ENCODE results near the gene PTPRM.
"Not testable (repeated sequence)": the region's sequence is repeated elsewhere in the genome, so short reads cannot be mapped to it uniquely, and the experiment has no call there.

Gene PTPRM

DNA sequence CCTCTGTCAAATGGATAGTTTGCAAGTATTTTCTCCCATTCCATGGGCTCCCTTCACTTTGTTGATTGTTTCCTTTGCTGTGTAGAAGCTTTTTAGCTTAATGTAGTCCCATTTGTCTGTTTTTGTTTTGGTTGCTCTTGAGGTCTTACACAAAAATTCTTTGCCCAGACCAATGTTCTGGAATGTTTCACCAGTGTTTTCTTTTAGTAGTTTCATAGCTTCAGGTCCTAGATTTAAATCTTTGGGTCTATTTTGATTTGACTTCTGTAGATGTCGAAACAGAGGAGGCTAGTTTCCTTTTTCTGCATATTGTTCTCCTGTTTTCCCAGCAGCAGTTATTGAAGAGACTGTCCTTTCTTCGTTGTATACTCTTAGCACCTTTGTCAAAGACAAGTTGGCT, 351.6 kb downstream of the PTPRM start:
- no peak for DNase-seq

- no peak for DNase-seq
Observed at GRCh38 chr18:7919565-7919964, 352.4 kb downstream of the PTPRM start.

DNA sequence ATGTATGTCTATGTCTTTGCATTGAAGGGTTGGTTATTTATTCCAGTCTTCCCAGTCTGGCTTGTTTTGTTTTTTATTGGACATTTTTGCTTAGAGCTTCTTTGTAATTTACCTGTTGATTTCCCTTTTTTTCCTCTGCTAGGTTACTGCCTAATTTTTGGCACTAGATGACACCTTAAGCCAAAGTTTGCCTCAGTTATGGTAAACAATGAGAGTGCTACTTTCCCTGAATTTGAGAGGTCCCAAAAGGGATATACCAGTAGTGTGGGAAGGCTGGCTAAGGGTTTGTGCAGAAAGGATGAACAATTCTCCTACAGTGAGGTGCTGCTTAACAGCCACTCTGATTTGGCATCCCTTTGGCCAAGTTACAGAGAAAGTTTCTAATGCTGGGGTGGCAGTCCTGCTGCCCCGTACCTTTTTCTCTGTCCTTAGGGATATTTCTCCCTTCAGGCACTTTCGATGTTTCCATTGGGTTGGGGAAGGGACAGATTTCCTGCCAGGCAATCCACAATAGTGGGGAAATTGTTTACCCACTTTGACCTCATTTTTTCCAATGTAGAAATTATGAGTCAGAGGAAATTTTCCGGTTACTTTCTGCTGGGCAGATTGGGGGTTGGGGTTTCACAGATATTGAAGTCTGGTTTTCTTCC, 354.9 kb downstream of the PTPRM start:
- DNase-seq = no peak

- no peak for DNase-seq
Observed at GRCh38 chr18:7923105-7923504, 356.0 kb downstream of the PTPRM start.

- DNase-seq = no peak
Observed at GRCh38 chr18:7924616-7925015, 357.5 kb downstream of the PTPRM start.

DNA sequence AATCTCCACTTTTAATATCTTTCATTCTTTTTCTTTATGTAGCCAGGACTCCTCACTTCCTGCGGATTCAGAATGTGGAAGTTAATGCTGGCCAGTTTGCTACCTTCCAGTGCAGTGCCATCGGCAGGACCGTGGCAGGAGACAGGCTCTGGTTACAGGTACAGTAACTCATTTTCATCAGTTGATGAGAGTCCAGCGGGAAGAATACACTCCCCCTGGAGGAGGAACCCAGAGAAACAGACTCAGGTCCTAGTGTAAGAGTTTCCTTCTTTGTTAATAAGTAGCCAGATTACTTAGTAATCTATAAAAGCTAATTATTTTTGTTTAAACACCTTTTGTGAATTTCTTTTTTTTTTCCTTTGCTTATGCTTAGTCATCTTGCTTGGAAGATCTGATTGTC, 359.4 kb downstream of the PTPRM start:
- peak; percentile 0 for DNase-seq

DNA sequence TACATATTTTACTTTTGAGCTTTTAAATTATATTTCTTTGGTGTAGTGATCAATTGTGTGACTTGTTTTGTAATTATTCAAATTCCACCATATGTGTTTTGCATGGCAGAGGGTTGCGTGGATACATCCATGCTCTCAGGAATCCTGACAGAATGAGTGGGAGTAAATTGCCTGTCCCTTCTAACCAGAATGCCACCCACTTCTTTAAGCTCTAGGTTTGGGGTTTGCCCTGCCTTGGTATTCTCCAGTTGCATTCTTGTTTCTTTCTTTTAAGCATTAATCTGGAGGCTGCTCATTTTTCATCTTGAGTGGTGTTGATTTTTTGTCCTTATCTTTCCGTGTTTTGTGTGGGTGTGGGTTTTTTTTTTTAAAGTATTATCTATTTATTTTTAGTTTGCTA, 360.0 kb downstream of the PTPRM start:
- no peak for DNase-seq

- no peak for DNase-seq
Observed at GRCh38 chr18:7931763-7932162, 364.6 kb downstream of the PTPRM start.

GRCh38 chr18:7937268-7937667, 370.2 kb downstream of the PTPRM start:
- no peak for DNase-seq

- no peak for DNase-seq
Observed at GRCh38 chr18:7939521-7939920, 372.4 kb downstream of the PTPRM start.

DNA sequence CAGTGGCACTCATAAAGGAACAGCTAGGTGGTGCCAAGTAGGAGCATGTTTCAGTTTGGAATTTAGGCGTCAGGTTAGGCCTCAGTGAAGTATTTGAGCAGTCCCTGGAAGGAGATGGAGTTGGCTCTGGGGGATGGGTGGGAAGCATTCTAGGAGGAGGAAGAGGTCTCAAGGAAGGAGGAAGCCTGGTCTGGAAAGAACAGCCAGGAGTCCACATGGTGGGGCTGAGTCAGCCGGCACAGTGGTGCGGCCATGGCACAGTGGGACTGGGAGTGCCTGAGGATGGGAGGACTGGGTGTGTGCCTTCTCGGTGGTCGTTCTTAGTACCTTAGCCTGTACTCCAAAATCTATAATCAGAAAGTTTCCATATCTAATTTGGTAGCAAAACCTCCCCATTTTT, 373.3 kb downstream of the PTPRM start:
- DNase-seq = no peak

GRCh38 chr18:7940971-7941370, 373.9 kb downstream of the PTPRM start:
- DNase-seq = no peak

DNA sequence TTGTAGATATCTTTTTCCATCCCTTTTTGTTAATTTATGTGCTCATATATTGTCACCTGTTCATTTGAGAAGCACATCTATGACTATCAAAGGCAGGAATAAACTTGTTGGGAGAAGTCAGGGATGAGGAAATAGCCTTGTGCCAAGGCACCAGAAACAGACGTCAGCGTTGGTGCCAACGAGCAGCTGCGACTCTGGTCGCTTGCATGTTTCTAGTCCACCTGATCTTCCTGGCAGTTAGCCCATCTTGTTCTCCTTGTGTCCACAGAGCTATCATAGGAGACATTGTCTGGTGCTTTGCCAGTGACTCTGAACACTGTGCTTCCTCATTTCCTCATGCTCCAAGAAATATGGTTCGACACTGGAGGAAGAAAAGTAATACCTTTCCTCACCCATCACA, 374.4 kb downstream of the PTPRM start:
- DNase-seq = no peak

DNA sequence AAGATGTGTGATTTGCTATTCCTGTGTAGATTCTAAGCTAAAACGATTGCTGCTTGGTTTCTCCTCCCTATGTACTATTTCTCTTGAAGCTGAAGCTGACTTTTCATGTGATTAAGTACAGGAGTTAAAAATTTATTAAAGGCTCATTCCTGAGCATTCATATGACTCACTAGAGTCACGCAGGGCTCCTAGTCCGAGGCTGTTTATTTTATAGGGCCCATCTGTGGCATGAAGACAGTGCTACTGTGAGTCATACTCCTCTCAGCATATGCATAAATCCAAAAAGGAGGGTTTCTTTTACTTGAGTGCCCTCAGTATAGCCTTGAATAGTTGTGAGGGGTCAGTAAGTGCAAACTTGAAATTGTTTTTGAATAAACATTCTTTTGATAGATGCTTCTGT, 378.8 kb downstream of the PTPRM start:
- DNase-seq = no peak

- DNase-seq = no peak
Observed at GRCh38 chr18:7946734-7947377, 379.7 kb downstream of the PTPRM start.

DNA sequence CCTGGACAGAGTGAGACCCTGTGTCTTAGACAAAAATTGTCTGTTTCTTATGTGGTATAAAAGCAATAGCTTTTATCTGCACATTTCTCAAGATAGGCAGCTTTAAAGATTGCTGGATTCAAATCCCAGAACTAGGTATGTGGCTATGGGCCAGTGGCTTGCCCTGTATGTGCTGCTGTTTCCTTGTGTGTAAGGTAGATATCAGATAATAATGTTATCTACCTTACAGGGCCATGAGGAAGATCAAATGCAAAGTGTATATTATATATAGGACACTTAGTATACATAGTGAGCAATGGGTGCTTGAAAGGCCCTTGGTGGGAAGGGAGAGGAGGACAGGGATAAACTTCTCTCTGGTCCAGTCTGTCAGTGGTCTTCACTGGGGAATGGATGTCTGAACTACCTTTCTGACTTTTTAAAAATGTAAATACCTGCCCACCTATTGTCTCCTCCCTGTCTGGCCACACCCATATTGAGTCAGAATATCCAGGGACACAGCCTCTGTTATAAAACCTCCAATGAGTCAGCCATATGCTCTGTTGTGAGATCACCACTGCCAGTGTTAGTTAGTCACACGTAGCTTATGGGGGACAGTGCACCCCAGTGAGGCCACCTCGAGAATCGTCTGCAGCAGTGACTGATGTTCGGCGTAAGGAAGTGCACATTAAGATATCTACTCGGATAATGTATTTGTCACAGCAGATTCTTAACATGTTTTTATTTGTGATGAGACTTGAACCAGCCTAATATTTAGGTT, 383.4 kb downstream of the PTPRM start:
- no peak for DNase-seq

DNA sequence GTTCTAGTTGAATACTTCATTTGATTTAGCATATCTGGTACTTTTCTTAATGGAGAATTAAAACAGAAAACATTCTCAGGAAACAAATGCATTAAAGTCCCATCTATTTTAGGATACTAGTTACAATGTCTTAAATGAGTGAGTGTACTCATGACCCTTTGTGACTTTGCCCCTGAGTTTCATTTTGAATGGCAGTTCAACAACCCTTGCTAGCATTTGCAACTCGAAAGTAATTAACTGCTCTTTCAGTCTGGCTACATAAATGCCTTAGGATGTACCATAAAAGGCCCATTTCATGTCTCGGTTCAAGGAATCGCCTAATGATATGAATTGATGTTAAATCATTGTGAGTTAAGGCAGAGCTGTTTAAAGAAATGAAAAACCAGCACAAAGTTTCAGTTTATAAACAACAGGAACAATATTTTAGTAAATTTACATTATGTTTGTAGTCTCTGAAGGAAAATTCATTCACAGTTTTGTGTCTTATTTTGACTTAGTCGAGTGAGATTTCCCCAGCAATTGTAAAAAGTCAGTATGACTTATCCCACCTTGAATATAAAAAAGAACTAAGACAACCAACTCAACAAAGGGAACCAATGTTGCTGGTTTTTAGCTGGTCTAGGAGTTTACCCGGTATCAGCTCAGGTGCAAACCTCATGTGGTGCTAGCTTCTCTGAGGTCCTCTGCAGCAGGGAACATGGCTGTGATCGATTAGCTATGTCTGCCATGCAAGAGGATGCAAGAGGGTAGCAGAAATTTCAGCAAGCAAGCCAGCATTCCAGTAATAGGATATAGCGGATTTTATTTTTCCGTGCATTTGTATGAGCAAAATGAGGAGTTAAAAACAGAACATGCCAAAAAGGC, 386.2 kb downstream of the PTPRM start:
- DNase-seq = no peak

GRCh38 chr18:7954238-7954637, 387.1 kb downstream of the PTPRM start:
- DNase-seq = no peak

DNA sequence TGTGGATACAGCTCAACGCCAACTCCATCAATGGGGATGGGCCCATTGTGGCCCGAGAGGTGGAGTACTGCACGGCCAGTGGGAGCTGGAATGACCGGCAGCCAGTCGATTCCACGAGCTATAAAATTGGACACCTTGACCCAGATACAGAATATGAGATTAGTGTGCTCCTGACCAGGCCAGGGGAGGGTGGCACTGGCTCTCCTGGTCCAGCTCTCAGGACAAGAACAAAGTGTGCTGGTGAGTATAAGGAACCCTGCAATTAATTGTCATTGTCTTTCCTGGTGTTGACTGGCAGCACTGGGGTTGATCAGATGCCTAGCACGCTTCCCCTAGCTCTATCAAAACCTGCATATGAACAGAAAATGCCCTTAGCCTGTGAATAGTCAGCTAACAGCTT, 388.1 kb downstream of the PTPRM start:
- no peak for DNase-seq

- DNase-seq = no peak
Observed at GRCh38 chr18:7957297-7957696, 390.2 kb downstream of the PTPRM start.

DNA sequence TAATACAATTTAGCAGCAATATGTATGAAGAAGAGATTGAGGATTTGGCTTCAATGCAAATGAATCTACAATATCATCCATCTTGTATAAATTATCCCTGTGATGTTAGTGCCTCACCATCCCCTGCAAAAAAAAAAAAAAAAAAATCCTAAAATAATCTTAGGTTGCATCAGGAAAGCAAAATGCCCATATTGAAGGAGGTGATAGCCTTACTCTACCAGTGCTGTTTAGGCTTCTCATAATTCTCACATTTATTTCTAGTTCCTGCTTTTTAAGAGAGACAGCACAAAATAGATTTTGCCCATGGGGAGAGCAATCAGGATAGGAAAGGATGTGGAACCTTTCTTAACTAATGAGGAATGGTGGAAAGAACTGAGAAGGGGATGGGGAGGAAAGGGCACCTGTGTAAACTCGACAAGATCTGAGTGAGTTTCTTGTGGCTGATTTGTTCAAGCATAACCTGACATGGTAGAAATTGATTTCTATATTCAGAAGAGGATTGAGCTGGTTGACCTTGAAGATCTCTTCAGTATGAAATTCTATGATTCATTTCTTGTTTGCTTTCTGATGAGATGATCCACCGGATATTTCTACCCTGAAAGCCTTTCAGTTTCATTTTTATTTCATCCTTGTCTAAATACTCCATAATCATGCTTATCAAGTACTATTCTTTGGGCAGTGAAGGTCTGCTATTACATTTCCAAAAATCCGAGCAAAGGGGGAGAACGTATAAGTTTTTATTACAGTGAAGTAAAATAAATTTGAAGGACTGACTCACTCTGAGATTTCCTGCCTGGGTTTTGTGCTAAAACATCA, 391.2 kb downstream of the PTPRM start:
- no peak for DNase-seq

DNA sequence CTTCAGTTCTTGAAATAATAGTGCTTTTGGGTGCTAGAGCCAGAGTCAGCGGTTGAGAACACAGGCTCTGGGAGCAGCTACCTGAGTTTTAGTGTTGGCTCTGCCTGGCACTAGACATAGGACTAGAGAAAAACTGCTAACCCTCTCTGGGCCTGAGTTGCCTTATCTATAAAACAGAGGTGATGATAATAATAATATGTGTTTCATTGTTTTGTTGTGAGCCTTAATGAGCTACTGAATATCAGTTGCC, 391.7 kb downstream of the PTPRM start:
- no peak for DNase-seq

- DNase-seq = not testable (repeated sequence)
Observed at GRCh38 chr18:7966682-7967081, 399.6 kb downstream of the PTPRM start.
